ENCODE data around the gene ELMO1.

ELMO1 gene

GRCh38 chr7:37365405-37365804, 83.3 kb downstream of the ELMO1 start:
- no peak for DNase-seq

GRCh38 chr7:37364856-37365255, 83.8 kb downstream of the ELMO1 start:
- no peak for DNase-seq

GRCh38 chr7:37363536-37364491, 84.8 kb downstream of the ELMO1 start:
- no peak for DNase-seq

GRCh38 chr7:37362802-37363201, 85.9 kb downstream of the ELMO1 start:
- no peak for DNase-seq

- no peak for DNase-seq
Observed at GRCh38 chr7:37360484-37360883, 88.2 kb downstream of the ELMO1 start.

GRCh38 chr7:37359662-37360444, 88.8 kb downstream of the ELMO1 start:
- DNase-seq, result no peak

- no peak for DNase-seq
Observed at GRCh38 chr7:37359180-37359579, 89.5 kb downstream of the ELMO1 start.

- no peak for DNase-seq
Observed at GRCh38 chr7:37357637-37357996, 91.0 kb downstream of the ELMO1 start.

- DNase-seq, result no peak
Observed at GRCh38 chr7:37356911-37357636, 91.6 kb downstream of the ELMO1 start.

GRCh38 chr7:37354656-37355131, 94.0 kb downstream of the ELMO1 start:
- DNase-seq, result no peak

GRCh38 chr7:37353949-37354655, 94.6 kb downstream of the ELMO1 start:
- DNase-seq, result no peak

- DNase-seq, result no peak
Observed at GRCh38 chr7:37352974-37353948, 95.4 kb downstream of the ELMO1 start.

GRCh38 chr7:37352251-37352880, 96.3 kb downstream of the ELMO1 start:
- no peak for DNase-seq

- no peak for DNase-seq
Observed at GRCh38 chr7:37351716-37352115, 96.9 kb downstream of the ELMO1 start.

- no peak for DNase-seq
Observed at GRCh38 chr7:37349979-37350590, 98.6 kb downstream of the ELMO1 start.

- DNase-seq, result no peak
Observed at GRCh38 chr7:37348982-37349381, 99.7 kb downstream of the ELMO1 start.

- no peak for DNase-seq
Observed at GRCh38 chr7:37346761-37347160, 101.9 kb downstream of the ELMO1 start.

GRCh38 chr7:37344886-37345579, 103.6 kb downstream of the ELMO1 start:
- no peak for DNase-seq

- DNase-seq, result no peak
Observed at GRCh38 chr7:37342688-37343471, 105.8 kb downstream of the ELMO1 start.

Measured in NCI-H1436 treated with DMSO at 0.1 percent for 48 hours (cell line).